Measurements from ENCODE around the gene MAG.
"Not testable (repeated sequence)": the region's sequence is repeated elsewhere in the genome, so short reads cannot be mapped to it uniquely, and the experiment has no call there.

Gene MAG

GRCh38 chr19:35346193-35347052 lies 54.5 kb downstream of the MAG start:
- DNase-seq (ENCODE audit: low spot score) = peak; percentile 59

GRCh38 chr19:35347171-35347929 lies 55.4 kb downstream of the MAG start, which contains the start of gene FFAR1:
Gene FFAR1 (plus strand): TSS chr19:35347902. CDS start chr19:35351552, 3,650 bp downstream.
- DNase-seq (ENCODE audit: low spot score) = peak; percentile 46

- no peak for DNase-seq (ENCODE audit: low spot score)
These were observed 56.0 kb downstream of the MAG start for GRCh38 chr19:35347930-35348298.

GRCh38 chr19:35348911-35349611 lies 57.1 kb downstream of the MAG start:
- peak; percentile 22 for DNase-seq (ENCODE audit: low spot score)

- peak; percentile 45 for DNase-seq (ENCODE audit: low spot score)
These were observed 57.9 kb downstream of the MAG start for GRCh38 chr19:35349614-35350521.

GRCh38 chr19:35350591-35350990 lies 58.6 kb downstream of the MAG start:
- DNase-seq (ENCODE audit: low spot score) = no peak

GRCh38 chr19:35351411-35352176 lies 59.6 kb downstream of the MAG start:
- no peak for DNase-seq (ENCODE audit: low spot score)

- no peak for DNase-seq (ENCODE audit: low spot score)
These were observed 60.2 kb downstream of the MAG start for GRCh38 chr19:35352177-35352447.

- DNase-seq (ENCODE audit: low spot score) = no peak
These were observed 60.7 kb downstream of the MAG start for GRCh38 chr19:35352448-35353304.

- peak; percentile 22 for DNase-seq (ENCODE audit: low spot score)
These were observed 61.7 kb downstream of the MAG start for GRCh38 chr19:35353635-35354034.

- peak; percentile 22 for DNase-seq (ENCODE audit: low spot score)
These were observed 62.9 kb downstream of the MAG start for GRCh38 chr19:35354898-35355297.

- no peak for DNase-seq (ENCODE audit: low spot score)
These were observed 64.0 kb downstream of the MAG start for GRCh38 chr19:35355791-35356460.

GRCh38 chr19:35357867-35358573 lies 66.1 kb downstream of the MAG start, which contains the start of gene FFAR3:
Gene FFAR3 (plus strand): TSS chr19:35358460. CDS start chr19:35358891, 431 bp downstream.
- DNase-seq (ENCODE audit: low spot score) = no peak

- not testable (repeated sequence) for DNase-seq (ENCODE audit: low spot score)
These were observed 66.9 kb downstream of the MAG start for GRCh38 chr19:35358834-35359233.

- not testable (repeated sequence) for DNase-seq (ENCODE audit: low spot score)
These were observed 67.4 kb downstream of the MAG start for GRCh38 chr19:35359395-35359794.

- DNase-seq (ENCODE audit: low spot score) = not testable (repeated sequence)
These were observed 68.1 kb downstream of the MAG start for GRCh38 chr19:35360081-35360480.

- no peak for DNase-seq (ENCODE audit: low spot score)
These were observed 69.0 kb downstream of the MAG start for GRCh38 chr19:35360880-35361420.
